Fibroblast of lung (primary cell): Measurements from ENCODE around the gene TMPRSS11A.

Experiments
- CTCF ChIP-seq, 2 donors: IDR thresholded peaks in 1 of 2; conservative IDR thresholded peaks in 1 of 2; 1 replicate in 1 of 2; 2 replicates in 1 of 2; pipeline ENCODE4 v1.5.1; 2011 to 2012; ENCODE audit warnings: low read length in 2 of 2, control low read depth in 1 of 2, inconsistent platforms in 1 of 2, low read depth in 1 of 2, mild to moderate bottlenecking in 1 of 2
- EZH2 ChIP-seq: IDR thresholded peaks from 2 replicates; pipeline ENCODE4 v1.5.1; 2012; ENCODE audit warnings: low read length, control low read depth, mild to moderate bottlenecking; ENCODE audit errors: missing control alignments

GRCh38 chr4:67861513-67861912 lies 101.8 kb downstream of the TMPRSS11A start:
- TF ChIP-seq EZH2 (no peak), CTCF (conservative IDR thresholded peaks at IDR 0.05 in 1 of 2, IDR thresholded peaks at IDR 0.05 in 1 of 2; ENCODE audit: low read depth in 1 of 2, low read length in 2 of 2) (no peak)
